ENCODE results near the gene C12orf76. TPM values are rescaled to one million over a fixed set of nuclear protein-coding genes. Genes with fewer than 3 reads are reported as not detected.

C12orf76 gene
- total and polyA plus RNA-seq, 9 of the 15 experiments (the other 6 are each of a cell fraction or from before 2014, with no cell fraction given) = 6.3 to 38.6 (median 12.3) TPM

- TF ChIP-seq MTA1 (IDR thresholded peaks at IDR 0.05; ENCODE audit: borderline replicate concordance) (no peak; the same call in 1 of the 2 replicates), NFIC (IDR thresholded peaks at IDR 0.05) (0 out of 2 replicates have a peak, but pooled peaks have one; percentile 5), ETV1 (tag; conservative IDR thresholded peaks at IDR 0.05; ENCODE audit: low read depth) (peak; percentile 64), HDAC2 (IDR thresholded peaks at IDR 0.05) (no peak; the same call in 1 of the 2 replicates), ZNF280B (CRISPR knock-in tag; IDR thresholded peaks at IDR 0.05) (no peak), HMG20A (CRISPR knock-in tag; conservative IDR thresholded peaks at IDR 0.05) (no peak), PRMT5 (CRISPR knock-in tag; IDR thresholded peaks at IDR 0.05) (peak; percentile 29; the same call in 1 of the 2 replicates), SFPQ (IDR thresholded peaks at IDR 0.05; ENCODE audit: low read depth, low read length) (no peak), ILF3 (IDR thresholded peaks at IDR 0.05; ENCODE audit: borderline replicate concordance) (no peak), ZNF764 (CRISPR knock-in tag; IDR thresholded peaks at IDR 0.05; ENCODE audit: low read depth) (no peak), TGIF2 (CRISPR knock-in tag; IDR thresholded peaks at IDR 0.05) (peak; percentile 72; the same call in 1 of the 2 replicates), YBX1 (IDR thresholded peaks at IDR 0.05) (no peak), NUFIP1 (IDR thresholded peaks at IDR 0.05; ENCODE audit: partially characterized antibody) (peak; percentile 98), BRD4 (IDR thresholded peaks at IDR 0.05) (no peak), PHTF2 (CRISPR knock-in tag; IDR thresholded peaks at IDR 0.05) (no peak), IRF1 (CRISPR knock-in tag; IDR thresholded peaks at IDR 0.05; ENCODE audit: borderline replicate concordance) (peak; percentile 48; the same call in 1 of the 2 replicates), FOS (IDR thresholded peaks at IDR 0.05; ENCODE audit: extremely low read depth, insufficient read length) (no peak), GTF2E2 (tag; IDR thresholded peaks at IDR 0.05) (no peak), ARHGAP35 (IDR thresholded peaks at IDR 0.05; ENCODE audit: partially characterized antibody) (no peak), IRF2 (CRISPR knock-in tag; IDR thresholded peaks at IDR 0.05) (no peak), SMARCA4 (IDR thresholded peaks at IDR 0.05) (0 out of 2 replicates have a peak, but pooled peaks have one; percentile 17)
Observed at GRCh38 chr12:109998904-109999648, 49.2 kb downstream of the C12orf76 start, which contains the start of gene ANKRD13A (continued).

Measured in K562 (cell line).